OCI-LY1 (cell line): ENCODE results near the gene GOSR1.

ENCODE experiments used
- EZH2 ChIP-seq: fragments of 200-600 bp; sonication (generic), shearing (Covaris generic); IDR thresholded peaks from 2 replicates; pipeline ENCODE4 v1.8.0; 2017; ENCODE audit warnings: borderline replicate concordance, mixed run types, mild to moderate bottlenecking, antibody characterized with exemption, low read length, moderate library complexity, mixed read lengths
- TF ChIP-seq, protein P1 (sequence below): fragments of 200-600 bp; sonication (generic), shearing (Covaris generic); IDR thresholded peaks from 2 replicates; pipeline ENCODE4 v1.5.1; 2017; ENCODE audit warnings: mild to moderate bottlenecking, antibody characterized with exemption, low read length, moderate library complexity, mixed read lengths

DNA sequence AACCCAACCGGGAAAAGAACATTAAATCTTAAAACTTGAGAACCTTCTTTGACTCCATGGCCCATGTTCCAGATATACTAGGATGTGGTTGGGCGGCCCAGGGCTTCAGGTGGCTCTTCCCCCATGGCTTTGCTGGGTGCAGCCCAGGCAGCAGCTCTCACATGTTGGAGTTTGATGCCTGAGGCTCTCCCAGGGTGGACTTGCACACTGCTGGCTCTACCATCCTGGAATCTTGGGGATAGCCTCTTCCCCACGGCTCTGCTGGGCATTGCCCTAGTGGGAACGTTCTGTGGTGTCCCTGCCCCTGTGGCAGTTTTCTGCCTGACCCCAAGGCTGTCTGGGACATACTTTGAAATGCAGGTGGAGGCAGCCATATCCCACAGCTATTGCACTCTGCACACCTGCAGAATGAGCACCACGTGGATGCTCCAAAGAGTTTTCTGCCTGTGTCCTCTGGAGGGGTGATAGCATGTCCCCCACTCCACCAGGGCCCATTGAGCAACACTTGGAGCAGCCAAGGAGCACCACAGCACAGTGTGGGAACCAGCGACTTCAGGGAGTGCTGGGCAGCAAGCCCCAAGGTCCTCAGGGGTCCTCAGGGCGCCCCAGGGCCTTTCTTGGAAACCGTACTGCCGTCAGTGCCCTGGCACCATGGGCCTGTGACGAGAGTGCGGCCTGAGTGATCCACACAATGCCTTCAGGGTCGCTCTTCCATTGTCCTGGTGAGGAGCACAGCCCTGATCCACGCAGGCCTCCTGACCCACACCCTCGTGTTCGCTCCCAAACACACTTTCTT lies 70.8 kb downstream of the GOSR1 start:
- TF ChIP-seq, protein P1, sequence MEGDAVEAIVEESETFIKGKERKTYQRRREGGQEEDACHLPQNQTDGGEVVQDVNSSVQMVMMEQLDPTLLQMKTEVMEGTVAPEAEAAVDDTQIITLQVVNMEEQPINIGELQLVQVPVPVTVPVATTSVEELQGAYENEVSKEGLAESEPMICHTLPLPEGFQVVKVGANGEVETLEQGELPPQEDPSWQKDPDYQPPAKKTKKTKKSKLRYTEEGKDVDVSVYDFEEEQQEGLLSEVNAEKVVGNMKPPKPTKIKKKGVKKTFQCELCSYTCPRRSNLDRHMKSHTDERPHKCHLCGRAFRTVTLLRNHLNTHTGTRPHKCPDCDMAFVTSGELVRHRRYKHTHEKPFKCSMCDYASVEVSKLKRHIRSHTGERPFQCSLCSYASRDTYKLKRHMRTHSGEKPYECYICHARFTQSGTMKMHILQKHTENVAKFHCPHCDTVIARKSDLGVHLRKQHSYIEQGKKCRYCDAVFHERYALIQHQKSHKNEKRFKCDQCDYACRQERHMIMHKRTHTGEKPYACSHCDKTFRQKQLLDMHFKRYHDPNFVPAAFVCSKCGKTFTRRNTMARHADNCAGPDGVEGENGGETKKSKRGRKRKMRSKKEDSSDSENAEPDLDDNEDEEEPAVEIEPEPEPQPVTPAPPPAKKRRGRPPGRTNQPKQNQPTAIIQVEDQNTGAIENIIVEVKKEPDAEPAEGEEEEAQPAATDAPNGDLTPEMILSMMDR: no peak
- no peak for TF ChIP-seq EZH2
